MM.1S (cell line): Measurements from ENCODE around the gene INTS7.

Experiments used
- DNase-seq: peaks from one replicate; pipeline ENCODE4 v3.0.0-alpha.2; 2015
- H2AFZ ChIP-seq: fragments of 300-600 bp; sonication (generic); 2 replicates; pipeline ENCODE4 v1.6.0; 2016; ENCODE audit warnings: antibody characterized with exemption, low read length
- H3F3A ChIP-seq: fragments of 300-600 bp; sonication (generic); 2 replicates; pipeline ENCODE4 v1.6.1; 2016; ENCODE audit warnings: mild to moderate bottlenecking, antibody characterized with exemption, low read length, moderate library complexity, mixed read lengths; ENCODE audit not compliant: insufficient read depth
- H3K27ac ChIP-seq: fragments of 300-600 bp; sonication (generic); 2 replicates; pipeline ENCODE4 v1.5.1; 2016; ENCODE audit warnings: mild to moderate bottlenecking, low read length
- H3K27me3 ChIP-seq: fragments of 300-600 bp; sonication (generic); replicated peaks from 2 replicates; pipeline ENCODE4 v1.6.0; 2016; ENCODE audit warnings: low read length; ENCODE audit not compliant: insufficient read depth
- H3K36me3 ChIP-seq: fragments of 300-600 bp; sonication (generic); replicated peaks from 2 replicates; pipeline ENCODE4 v1.6.1; 2016; ENCODE audit warnings: mild to moderate bottlenecking, low read length, mixed read lengths; ENCODE audit not compliant: insufficient read depth
- H3K4me1 ChIP-seq: fragments of 300-600 bp; sonication (generic); 2 replicates; pipeline ENCODE4 v1.6.1; 2016; ENCODE audit warnings: low read length, mixed read lengths
- H3K4me2 ChIP-seq: fragments of 300-600 bp; sonication (generic); 2 replicates; pipeline ENCODE4 v1.6.0; 2016; ENCODE audit warnings: low read depth, low read length
- H3K4me3 ChIP-seq: fragments of 300-600 bp; sonication (generic); 2 replicates; pipeline ENCODE4 v1.5.1; 2016; ENCODE audit warnings: low read length, mixed read lengths
- H3K79me2 ChIP-seq: fragments of 300-600 bp; sonication (generic); 2 replicates; pipeline ENCODE4 v1.6.1; 2016; ENCODE audit warnings: mixed run types, low read length, mixed read lengths
- H3K9ac ChIP-seq: fragments of 300-600 bp; sonication (generic); 2 replicates; pipeline ENCODE4 v1.6.1; 2016; ENCODE audit warnings: low read length, mixed read lengths
- H3K9me2 ChIP-seq: fragments of 300-600 bp; sonication (generic); replicated peaks from 2 replicates; pipeline ENCODE4 v1.6.1; 2016; ENCODE audit warnings: mild to moderate bottlenecking, low read length, mixed read lengths; ENCODE audit not compliant: insufficient read depth
- H3K9me3 ChIP-seq: fragments of 300-600 bp; sonication (generic); replicated peaks from 2 replicates; pipeline ENCODE4 v1.6.1; 2016; ENCODE audit warnings: mild to moderate bottlenecking, low read length, mixed read lengths; ENCODE audit not compliant: insufficient read depth
- H4K20me1 ChIP-seq: fragments of 300-600 bp; sonication (generic); 2 replicates; pipeline ENCODE4 v1.6.1; 2016; ENCODE audit warnings: mild to moderate bottlenecking, low read length, moderate library complexity, mixed read lengths; ENCODE audit not compliant: insufficient read depth
- EZH2 ChIP-seq: fragments of 300-600 bp; sonication (generic); optimal IDR thresholded peaks from 2 replicates; pipeline ENCODE3; 2017; ENCODE audit warnings: low read depth, mild to moderate bottlenecking, antibody characterized with exemption, low read length, mixed read lengths
- EZH2phosphoT487 ChIP-seq: fragments of 300-600 bp; sonication (generic); IDR thresholded peaks from 2 replicates; pipeline ENCODE4 v1.6.1; 2018; ENCODE audit warnings: antibody characterized with exemption, low read length
- TF ChIP-seq, protein P1 (sequence below): fragments of 300-600 bp; sonication (generic); IDR thresholded peaks from 2 replicates; pipeline ENCODE4 v1.5.1; 2016; ENCODE audit warnings: antibody characterized with exemption, low read length, mixed read lengths

The INTS7 gene

DNA sequence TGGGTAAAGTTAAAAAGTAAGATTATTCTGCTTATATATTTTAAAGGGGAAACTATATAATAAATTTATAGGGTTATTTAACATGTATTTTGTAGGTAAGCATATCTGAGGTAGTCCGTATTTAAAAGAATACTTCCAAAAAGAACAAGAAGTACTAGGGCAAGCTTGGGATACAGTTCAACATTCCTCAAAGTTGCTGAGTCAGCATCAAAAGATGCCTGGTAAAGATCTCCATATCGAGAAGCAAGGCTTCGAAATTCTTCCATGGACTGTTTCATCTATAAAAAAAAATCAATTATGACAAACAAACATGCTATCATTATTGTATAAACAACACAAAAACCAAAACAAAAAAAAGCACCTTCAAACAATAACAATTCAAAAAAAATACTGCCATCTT lies 67.7 kb downstream of the INTS7 start:
- H3K27me3 ChIP-seq, result no peaks in the 10 kb centered on the region
- H3K4me2 ChIP-seq, result no peak overlapping the region
- H3K27ac ChIP-seq, result no peak overlapping the region
- no peaks in the 10 kb centered on the region for H3K9me2 ChIP-seq
- no peaks in the 10 kb centered on the region for H4K20me1 ChIP-seq
- no peak for DNase-seq
- H2AFZ ChIP-seq, result no peak overlapping the region
- peaks cover 3% of the 10 kb centered on the region; the same call in 1 of the 2 replicates for H3K36me3 ChIP-seq
- no peaks in the 10 kb centered on the region for H3K9me3 ChIP-seq
- H3K79me2 ChIP-seq, result peaks cover 13% of the 10 kb centered on the region; the same call in 1 of the 2 replicates
- TF ChIP-seq EZH2phosphoT487 (no peak), EZH2 (no peak)
- TF ChIP-seq, protein P1, sequence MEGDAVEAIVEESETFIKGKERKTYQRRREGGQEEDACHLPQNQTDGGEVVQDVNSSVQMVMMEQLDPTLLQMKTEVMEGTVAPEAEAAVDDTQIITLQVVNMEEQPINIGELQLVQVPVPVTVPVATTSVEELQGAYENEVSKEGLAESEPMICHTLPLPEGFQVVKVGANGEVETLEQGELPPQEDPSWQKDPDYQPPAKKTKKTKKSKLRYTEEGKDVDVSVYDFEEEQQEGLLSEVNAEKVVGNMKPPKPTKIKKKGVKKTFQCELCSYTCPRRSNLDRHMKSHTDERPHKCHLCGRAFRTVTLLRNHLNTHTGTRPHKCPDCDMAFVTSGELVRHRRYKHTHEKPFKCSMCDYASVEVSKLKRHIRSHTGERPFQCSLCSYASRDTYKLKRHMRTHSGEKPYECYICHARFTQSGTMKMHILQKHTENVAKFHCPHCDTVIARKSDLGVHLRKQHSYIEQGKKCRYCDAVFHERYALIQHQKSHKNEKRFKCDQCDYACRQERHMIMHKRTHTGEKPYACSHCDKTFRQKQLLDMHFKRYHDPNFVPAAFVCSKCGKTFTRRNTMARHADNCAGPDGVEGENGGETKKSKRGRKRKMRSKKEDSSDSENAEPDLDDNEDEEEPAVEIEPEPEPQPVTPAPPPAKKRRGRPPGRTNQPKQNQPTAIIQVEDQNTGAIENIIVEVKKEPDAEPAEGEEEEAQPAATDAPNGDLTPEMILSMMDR, result no peak
- H3F3A ChIP-seq, result no peaks in the 10 kb centered on the region
- no peaks in the 10 kb centered on the region for H3K4me1 ChIP-seq
- no peak overlapping the region for H3K9ac ChIP-seq
- H3K4me3 ChIP-seq, result no peak overlapping the region

DNA sequence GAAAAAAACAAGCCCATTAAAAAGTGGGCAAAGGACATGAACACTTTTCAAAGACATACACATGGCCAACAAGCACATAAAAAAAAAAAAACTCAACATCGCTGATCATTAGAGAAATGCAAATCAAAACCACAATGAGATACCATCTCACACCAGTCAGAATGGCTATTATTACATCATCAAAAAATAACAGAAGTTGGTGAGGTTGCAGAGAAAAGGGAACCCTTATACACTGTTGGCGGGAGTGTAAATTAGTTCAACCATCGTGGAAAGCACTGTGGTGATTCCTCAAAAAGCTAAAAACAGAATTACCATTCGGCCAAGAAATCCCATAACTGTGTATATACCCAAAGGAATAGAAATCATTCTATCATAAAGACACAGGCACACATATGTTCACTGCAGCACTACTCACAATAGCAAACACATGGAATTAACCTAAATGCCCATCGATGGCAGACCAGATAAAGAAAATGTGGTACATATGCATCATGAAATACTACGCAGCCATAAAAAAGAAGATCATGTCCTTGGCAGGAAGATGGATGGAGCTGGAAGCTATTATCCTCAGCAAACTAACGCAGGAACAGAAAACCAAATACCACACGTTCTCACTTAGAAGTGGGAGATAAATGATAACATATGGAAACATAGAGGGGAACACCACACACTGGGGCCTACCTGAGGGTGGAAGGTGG lies 70.1 kb downstream of the INTS7 start:
- TF ChIP-seq, protein P1, result no peak
- TF ChIP-seq EZH2, result no peak
- TF ChIP-seq EZH2phosphoT487, result no peak
- no peak overlapping the region for H3K9ac ChIP-seq
- no peaks in the 10 kb centered on the region for H4K20me1 ChIP-seq
- H3K4me1 ChIP-seq, result no peaks in the 10 kb centered on the region
- H3K9me3 ChIP-seq, result no peaks in the 10 kb centered on the region
- no peaks in the 10 kb centered on the region for H3K27me3 ChIP-seq
- H3K27ac ChIP-seq, result no peak overlapping the region
- no peaks in the 10 kb centered on the region for H3K9me2 ChIP-seq
- no peak overlapping the region for H3K4me3 ChIP-seq
- H3F3A ChIP-seq, result no peaks in the 10 kb centered on the region
- H3K4me2 ChIP-seq, result no peak overlapping the region
- H3K36me3 ChIP-seq, result peaks cover 7% of the 10 kb centered on the region; the same call in 1 of the 2 replicates
- H2AFZ ChIP-seq, result no peak overlapping the region
- H3K79me2 ChIP-seq, result peaks cover 17% of the 10 kb centered on the region; the same call in 1 of the 2 replicates
- no peak for DNase-seq

DNA sequence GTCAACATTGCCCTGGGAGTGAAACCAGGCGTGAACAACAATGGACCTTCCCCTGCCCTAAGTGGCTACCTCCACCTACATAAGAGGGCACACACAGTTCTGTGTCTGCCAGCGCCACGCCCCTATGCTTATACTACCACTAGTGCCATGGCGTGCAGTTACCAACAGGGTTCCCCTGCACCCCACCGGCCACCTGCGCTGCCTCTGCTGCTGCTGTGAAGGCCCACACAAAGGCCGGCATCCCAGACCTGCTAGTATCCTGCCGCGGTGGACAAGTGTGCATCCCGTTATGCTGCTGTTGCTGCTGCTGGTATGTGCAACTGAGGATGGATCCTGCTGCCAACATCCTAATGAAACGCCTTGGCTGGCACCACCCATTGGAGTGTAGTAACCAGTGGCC lies 75.7 kb downstream of the INTS7 start:
- H3K79me2 ChIP-seq, result peaks cover 17% of the 10 kb centered on the region; the same call in 1 of the 2 replicates
- H3K9ac ChIP-seq, result no peak overlapping the region
- no peak overlapping the region for H3K27ac ChIP-seq
- no peaks in the 10 kb centered on the region for H3K27me3 ChIP-seq
- H3K4me2 ChIP-seq, result no peak overlapping the region
- H3K36me3 ChIP-seq, result peaks cover 15% of the 10 kb centered on the region; the same call in 1 of the 2 replicates
- no peak overlapping the region for H3K4me3 ChIP-seq
- DNase-seq, result no peak
- no peaks in the 10 kb centered on the region for H3K9me2 ChIP-seq
- no peaks in the 10 kb centered on the region for H3K4me1 ChIP-seq
- H3K9me3 ChIP-seq, result no peaks in the 10 kb centered on the region
- TF ChIP-seq EZH2phosphoT487, result no peak
- no peak for TF ChIP-seq EZH2
- TF ChIP-seq, protein P1, result no peak
- no peak overlapping the region for H2AFZ ChIP-seq
- no peaks in the 10 kb centered on the region for H3F3A ChIP-seq
- no peaks in the 10 kb centered on the region for H4K20me1 ChIP-seq
